NCI-H2196 treated with DMSO at 0.1 percent for 48 hours (cell line): Measurements from ENCODE around the gene SLC16A8.
"Not testable (repeated sequence)": the region's sequence is repeated elsewhere in the genome, so short reads cannot be mapped to it uniquely, and the experiment has no call there.

Source experiments
- DNase-seq: peaks from one replicate; lab custom pipeline; 2025; ENCODE audit not compliant: unreplicated experiment; lab: John Stamatoyannopoulos, UW

SLC16A8 gene, protein sequence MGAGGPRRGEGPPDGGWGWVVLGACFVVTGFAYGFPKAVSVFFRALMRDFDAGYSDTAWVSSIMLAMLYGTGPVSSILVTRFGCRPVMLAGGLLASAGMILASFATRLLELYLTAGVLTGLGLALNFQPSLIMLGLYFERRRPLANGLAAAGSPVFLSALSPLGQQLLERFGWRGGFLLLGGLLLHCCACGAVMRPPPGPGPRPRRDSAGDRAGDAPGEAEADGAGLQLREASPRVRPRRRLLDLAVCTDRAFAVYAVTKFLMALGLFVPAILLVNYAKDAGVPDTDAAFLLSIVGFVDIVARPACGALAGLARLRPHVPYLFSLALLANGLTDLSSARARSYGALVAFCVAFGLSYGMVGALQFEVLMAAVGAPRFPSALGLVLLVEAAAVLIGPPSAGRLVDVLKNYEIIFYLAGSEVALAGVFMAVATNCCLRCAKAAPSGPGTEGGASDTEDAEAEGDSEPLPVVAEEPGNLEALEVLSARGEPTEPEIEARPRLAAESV

DNA sequence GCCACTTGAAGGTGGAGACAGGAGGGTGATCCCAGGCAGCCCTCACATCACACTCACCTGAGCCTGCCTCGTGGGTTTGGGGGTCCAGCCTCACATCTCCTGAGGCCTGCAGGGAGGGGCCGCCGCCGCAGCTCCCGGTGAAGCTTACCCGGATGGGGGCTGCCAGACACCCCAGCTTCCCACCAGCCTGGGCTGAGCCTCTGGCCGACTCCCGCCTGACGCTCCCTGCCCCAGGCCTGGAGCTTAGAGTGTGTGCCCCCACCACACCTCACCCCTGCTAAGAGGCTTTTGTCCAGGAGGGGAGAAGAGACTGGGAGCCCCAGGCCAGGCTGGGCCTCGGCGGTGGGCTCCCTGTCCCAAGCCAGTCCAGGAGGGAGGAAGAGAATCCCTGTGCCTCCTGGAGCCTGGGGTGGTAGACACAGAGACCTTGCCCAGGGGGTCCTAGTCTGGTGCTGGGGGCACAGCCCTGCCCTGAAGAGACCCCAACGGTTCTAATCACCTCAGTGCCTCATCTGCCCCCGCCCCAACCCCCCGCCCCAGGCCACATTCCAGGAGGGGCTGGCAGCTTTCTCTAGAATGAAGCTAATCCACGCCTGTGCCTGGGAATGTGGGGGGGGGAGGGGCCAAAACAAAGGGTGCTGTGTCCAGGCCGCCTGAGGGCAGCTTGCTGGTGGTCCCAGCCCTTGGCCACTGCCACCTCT is at the start of gene SLC16A8:
Gene SLC16A8, minus strand, starts transcription at position 254 of the 701 bp plus-strand sequence. CDS start 1,311 bp downstream, outside the sequence.
- no peak for DNase-seq

DNA sequence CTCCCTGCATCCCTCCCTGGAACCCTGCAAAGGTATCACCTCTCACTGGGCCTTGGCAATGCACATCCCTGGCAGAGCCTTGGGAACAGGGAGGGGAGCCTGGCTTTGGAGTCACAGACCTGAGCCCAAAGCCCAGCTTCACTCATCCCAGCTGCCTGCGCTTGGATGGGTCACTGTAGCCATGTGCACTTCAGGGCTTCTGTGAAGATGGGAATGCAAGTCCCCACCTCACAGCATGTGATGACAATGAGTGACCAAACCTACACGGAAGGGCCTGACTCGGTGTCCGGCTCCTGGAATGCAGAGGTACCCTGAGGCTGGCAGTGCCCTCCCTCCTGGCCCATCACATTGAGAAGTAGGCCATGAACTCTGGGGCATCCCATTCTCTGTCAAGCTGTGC is 49.3 kb upstream of the SLC16A8 start:
- no peak for DNase-seq

DNA sequence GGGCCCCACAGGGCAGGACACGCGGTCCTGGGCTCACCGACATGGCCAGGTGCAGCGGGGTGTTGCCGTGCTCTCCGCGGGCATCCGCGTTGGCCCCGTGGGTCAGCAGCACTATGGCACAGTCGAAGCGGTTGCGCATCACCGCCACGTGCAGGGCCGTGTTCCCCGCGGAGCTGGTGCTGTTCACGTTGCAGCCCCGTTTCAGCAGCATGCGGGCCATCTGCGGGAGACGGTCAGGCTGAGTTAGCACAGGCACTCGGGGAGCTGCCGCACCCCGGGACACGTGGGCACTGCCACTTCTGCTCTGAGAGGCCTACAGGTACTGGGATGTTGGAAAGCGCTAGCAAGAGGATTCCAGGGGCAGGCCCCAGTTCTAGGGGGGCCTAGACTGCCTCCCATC is 48.8 kb upstream of the SLC16A8 start:
- DNase-seq: no peak

DNA sequence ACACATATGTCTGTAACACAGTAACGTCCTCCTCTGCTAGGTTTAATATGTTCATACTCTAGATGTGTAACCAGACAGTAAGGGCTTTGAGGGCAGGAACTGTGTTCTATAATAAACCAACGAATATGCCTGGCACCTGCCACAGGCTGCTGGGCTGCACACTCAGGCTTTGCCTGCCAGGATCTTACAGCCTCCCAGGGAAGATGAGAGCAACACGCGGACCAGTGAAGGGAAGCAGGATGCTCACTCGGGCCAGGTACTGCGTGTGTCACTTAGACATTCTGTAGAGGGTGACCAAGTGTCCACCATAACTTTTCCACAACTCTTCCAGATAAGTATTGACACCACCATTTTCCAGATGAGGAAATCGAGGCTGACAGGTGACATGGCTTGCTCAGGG is 48.2 kb upstream of the SLC16A8 start:
- DNase-seq: no peak

DNA sequence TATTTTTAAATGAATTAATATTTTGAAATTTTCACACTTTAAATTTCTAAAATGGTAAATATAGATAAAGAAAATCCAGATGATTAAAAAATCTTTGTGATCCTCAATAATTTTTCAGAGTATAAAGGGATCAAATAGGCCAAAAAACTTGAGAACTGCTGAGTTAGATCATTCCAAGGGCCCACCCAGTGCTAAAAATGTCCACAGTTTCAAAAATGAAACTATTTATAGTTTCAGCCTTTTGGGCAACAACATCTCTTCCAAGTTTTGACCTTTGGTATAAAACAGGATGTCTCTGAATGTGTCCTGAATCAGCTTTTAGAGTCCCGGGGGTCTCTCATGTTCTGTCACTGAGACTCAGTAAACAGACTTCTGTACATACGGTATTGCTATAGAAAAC is 47.4 kb upstream of the SLC16A8 start:
- no peak for DNase-seq

DNA sequence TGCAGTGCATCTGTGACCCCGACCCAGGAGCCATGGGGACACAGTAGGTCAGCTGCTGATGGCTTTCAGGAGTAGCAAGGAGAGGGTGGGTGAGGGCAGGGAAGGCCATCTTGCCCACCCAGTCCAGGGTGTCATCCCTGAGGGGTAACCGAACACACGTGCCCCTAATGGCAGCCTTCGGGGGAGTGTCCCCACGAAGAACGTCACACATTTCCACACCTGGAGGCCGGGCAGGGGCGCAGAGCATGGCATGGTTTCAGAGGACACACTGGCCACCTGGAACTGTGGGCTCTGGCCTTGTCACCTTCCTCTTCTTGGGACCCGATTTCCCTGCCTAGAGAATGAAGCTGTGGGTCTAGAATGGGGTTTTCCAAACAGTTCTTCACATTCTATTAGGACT is 45.9 kb upstream of the SLC16A8 start:
- no peak for DNase-seq

DNA sequence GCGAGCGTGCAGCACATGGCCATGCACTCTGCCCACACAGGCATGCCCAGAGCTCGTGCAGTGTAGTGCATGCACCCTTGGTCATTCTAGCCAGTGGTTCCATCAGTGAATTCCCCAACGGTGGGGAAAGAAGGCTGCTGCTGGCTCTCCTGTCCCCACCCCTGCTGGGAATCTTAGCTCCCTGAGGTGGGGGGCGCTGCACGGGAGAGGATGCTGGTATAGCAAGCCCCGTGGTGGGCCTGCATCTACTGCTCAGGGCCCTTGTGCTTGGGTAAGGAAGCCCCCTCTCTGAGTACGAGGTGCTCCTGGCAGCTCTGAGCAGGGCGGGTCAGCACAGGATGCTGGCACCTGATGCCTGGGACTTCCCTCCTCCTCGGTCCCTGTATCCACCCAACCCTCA is 45.0 kb upstream of the SLC16A8 start:
- DNase-seq: no peak

DNA sequence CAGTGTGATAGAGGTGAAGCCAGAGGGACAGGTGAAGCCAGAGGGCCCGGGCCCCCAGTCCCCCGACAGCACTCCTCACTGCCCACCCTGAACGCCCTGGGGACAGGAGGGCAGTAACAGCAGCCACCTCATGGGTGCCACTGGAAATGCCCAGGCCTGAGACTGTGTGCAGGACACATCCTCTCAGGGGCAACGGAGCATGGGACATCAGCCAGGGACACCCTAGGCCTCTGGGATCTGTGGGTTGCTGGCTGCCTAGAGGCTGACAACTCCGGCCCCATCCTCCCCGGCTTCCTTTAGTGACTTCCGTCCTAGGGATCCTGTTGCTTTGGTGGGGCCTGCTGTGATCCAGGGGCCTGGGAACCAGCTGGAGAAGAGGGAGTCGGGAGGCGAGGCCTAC is 43.9 kb upstream of the SLC16A8 start:
- DNase-seq: no peak

DNA sequence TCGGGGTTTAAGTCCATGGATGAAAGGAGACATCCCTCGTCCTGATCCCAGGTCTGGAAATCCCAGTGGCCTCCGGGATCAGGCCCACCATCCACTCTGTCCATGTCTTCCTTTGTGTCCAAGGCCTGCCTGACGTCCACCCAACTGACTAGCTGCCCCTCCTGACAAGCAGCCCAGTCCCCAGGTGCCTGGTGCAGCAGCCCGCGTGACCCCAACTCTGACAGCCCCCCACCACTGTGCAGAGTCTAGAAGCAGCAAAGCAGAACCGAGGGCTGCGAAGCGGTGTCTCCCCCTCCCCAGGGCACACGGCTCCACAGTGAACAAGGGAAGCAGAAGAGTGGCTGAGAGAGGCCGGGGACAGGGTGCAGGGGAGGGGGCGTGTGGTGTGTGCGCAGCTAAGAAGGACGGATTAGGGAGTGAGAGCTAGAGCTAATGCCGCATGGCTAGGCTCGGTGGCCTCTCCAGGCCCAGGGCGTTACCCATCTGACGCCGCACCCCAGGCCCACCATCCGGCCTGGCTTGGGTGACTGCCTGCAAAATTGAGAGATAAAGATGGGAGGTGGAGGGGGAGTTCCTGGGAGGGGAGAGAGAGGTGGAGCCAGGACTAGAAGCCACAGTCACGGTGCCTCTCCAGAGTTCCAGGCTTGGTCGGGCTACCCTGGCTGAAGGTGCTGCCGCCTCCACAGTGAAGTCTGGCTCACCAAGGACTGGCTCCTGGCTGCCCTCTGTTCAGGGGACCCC is 43.1 kb upstream of the SLC16A8 start:
- no peak for DNase-seq

DNA sequence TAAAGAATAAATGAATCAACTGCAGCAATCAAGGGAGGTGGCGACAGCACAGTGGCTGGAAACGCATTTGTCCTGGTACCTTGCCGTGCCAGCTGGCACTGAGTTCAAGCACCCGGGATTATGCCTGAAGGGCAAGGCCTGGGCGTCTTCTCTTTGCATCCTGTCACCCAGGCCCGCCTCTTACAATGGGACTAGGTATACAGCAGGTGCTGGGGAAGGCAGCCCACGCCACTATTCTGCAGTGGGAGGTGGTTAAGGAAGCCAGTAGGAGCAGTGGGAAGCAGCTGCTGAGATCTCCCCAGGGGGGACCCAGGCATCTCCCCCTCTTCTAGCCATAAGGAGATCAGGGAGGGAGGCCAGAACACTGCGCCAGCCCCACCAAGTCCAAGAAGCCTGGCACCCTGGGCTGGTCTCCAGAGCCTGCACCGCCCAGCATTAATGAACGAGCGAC is 41.8 kb upstream of the SLC16A8 start:
- no peak for DNase-seq

DNA sequence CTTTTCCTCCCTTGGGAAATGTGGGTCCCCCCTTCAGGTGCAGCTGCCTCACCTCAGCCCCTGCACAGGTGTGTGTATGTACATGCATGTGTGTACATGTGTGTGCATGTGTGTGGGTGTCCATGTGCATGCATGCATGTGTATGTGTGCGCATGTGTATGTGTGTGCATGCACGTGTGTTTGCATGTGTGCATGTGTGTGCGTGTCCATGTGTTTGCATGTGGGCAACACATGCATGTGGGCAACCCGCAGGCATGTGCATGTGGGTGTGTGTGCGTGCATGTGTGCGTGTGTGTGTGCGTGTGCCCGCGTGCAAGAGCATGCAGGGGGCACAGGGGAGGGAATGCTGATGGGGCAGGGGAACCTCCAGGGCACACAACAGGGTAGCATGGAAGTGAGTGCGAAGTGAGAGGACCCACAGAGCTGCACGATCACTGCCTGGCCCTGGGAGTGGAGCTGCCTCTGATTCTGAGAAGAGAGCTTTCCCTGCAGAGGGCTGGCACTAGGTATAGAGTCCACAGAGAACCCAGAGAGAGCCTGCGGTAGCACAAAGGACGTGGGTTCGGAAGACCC is 41.1 kb upstream of the SLC16A8 start:
- DNase-seq: no peak

DNA sequence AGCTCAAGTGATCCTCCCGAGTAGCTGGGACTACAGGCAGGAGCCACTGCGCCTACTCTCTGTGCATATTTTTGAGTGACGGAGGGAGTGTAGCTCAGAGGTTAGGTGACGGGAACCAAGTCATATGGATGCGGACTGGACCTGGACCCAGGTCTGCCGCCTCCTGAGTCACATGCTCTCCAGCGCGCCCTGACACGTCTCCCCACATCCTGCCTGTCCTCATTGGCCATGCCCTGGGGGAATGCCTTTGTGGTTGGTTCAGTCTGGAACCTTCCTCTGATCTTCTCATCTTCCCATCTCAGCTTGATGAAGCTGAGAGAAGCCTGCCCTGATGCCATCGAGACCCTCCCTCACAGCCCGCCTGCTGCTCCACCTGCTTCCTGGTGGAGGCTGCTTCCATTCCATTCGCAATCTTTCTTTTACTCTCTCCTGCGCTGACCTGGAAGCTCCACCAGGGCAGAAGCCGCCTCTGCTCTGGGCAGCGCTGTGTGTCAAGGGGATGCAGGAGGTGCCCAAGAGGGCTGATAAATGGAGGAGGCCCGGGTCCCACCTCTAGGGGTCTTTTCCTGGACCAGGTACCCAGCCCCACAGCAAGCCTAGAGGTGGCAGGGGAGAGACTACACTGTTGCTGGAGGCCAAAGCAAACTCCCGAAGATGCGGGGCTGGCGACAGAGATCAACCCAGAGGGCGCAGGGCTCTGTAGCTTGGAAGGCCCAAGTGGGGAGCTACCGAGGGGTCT is 40.4 kb upstream of the SLC16A8 start:
- no peak for DNase-seq

DNA sequence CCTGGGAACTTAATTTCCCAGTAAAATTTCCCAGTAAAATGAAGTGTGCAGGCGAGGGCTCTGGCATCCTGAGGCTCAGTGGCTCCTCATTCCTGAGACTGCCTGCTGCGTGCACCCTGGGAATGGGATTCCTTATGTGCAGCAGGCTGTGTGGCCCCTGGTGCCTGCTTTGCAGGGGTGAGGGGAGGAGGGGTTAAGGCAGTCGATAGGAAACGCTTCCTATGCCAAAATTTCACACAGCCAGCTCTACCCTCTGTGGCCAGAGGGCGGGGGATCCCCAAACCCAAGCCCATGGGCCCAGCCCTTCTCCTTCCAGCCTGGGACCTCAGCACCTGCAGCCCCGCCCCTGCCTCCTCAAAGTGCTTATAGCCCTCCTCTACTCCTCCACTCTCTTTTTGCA is 38.6 kb upstream of the SLC16A8 start:
- DNase-seq: no peak

DNA sequence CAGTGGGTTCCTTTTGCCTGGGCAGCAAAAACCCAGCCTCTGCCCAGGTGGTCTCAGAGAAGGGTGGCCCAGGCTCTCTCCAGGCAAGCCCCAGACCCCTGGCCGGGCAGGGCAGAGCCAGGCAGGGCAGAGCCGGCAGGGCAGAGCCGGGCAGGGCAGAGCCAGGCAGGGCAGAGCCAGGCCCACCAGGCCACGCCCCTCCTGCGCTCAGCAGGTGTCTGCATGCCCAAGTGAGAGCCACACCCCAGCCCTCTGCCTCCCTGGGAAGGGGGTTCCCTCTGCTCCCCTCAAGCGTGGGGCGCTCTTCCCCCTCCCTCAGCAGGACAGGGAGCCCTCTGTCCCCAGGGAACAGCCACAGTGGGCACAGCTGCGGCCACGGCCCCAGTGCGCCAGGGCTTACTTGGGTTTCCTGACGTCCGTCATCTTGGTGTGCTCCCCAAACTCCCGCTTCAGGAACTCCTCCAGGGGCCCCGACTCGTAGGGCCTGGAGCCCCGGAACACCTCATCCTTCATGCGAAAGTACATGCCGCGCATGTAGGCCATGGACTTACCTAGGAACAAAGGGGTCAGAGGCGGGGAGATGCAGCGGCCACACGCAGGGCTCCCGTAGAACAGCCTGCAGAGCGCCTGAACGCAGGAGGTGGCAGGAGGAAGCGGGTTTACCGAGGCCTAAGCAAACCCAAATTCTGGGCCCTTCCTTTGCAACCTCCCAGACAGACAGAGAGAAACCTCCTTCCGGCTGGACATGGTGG is 36.6 kb upstream of the SLC16A8 start:
- no peak for DNase-seq

DNA sequence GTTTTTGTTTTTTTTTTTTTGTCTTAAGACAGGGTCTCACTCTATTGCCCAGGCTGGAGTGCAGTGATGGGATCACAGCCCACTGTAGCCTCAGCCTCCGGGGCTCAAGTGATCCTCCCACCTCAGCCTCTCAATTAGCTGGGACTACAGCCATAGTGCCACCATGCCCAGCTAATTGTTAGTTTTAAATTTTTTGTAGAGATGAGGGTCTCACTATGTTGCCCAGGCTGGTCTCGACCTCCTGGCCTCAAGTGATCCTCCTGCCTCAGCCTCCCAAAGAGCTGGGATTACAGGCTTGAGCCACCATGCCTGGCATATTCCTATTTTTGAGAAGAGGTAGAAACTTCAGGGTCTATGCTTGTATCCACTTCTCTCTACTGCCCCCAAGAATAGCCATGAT is 34.8 kb upstream of the SLC16A8 start:
- DNase-seq: not testable (repeated sequence)

DNA sequence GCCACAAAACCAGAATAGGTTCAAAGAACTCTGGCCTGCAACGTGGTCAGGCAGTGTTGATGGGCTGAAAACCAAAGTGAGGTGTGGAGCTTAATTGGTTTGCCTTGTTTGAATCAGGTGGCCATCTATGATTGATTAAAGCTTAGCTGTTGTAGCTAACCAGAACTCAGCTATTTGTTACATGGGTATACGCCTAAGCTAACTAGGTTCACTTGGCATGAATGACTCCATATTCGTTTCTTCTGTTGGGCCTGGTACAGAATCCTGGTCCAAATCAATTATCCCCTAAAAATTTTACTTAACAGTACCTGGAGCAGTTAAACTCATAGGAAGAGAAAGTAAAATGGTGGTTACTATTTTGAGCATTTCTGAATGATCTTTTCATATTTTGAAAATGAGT is 34.2 kb upstream of the SLC16A8 start:
- DNase-seq: no peak

DNA sequence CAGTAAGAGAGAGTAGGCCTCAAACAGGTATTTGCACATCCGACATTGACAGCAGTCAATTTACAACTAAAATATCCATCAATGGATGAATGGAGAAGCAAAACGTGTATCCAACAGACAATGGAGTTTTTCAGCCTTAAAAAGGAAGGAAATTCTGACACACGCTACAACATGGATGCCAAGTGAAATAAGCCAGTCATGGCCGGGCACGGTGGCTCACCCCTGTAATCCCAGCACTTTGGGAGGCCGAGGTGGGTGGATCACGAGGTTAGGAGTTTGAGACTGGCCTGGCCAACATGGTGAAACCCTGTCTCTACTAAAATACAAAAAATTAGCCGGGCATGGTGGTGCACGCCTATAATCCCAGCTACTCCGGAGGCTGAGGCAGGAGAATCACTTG is 33.6 kb upstream of the SLC16A8 start:
- not testable (repeated sequence) for DNase-seq

DNA sequence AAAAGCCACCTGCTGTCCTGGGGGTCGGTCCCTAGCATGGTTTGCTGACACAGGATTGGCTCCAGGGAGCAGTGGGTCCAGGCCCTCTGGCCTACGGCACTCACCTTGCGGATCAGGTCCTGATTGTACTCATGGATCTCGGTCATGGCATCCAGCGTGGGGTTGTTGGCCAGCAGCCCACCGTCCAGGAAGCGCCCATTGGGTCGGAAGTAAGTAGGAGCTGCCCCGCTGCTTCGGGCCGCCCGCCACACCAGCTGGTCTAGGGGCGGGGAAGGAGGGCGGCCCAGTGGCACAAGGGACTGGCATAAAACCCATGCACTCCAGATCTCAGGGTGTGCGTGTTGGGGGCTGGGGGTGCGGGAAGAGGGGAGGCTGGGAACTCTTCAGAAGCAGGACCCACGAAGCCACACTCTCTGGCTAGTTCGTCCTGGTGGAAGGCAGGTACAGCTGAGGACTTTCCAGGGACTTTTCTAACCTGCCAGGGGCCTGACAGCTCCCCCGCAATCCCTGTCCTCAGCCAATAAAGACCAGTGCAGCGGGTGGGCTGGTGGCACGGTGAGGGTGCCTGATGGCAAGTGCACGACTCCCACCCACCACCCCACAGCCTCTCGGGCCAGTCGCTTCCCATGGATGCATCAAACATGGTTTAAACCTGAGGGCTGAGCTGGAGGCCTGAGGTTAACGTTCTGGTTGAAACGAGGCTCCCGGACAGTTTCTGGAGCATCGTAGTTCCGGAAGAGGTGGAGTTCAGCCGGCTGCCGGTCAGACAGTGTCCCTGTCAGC is 31.6 kb upstream of the SLC16A8 start:
- no peak for DNase-seq
